CD14-positive monocyte (primary cell): ENCODE results near the gene CCDC82. TPM values are rescaled to one million over a fixed set of nuclear protein-coding genes. Genes with fewer than 3 reads are reported as not detected.
A peak's percentile ranks its signal among the peaks of the same experiment; 100 is the strongest.

Experiments used
- DNase-seq, 3 donors: peaks; one replicate each; pipeline ENCODE4 v3.0.0-alpha.2; 2011 to 2022
- H2AFZ ChIP-seq: 2 replicates; pipeline ENCODE4 v1.6.0; 2012; ENCODE audit warnings: mild to moderate bottlenecking, low read depth, low read length, inconsistent platforms; ENCODE audit not compliant: insufficient read depth, poor library complexity, severe bottlenecking
- H3K27ac ChIP-seq, 2 donors: 1 replicate in 1 of 2; 2 replicates in 1 of 2; pipeline ENCODE4 v1.5.1; 2012 to 2013; ENCODE audit warnings: low read length in 2 of 2, control low read depth in 1 of 2, inconsistent platforms in 1 of 2, low read depth in 1 of 2, mild to moderate bottlenecking in 1 of 2
- H3K27me3 ChIP-seq, 2 donors: one replicate each; pipeline versions ENCODE4 v1.6.0 to v1.6.1; 2011 to 2013; ENCODE audit warnings: low read length in 2 of 2; ENCODE audit not compliant: control insufficient read depth in 2 of 2, insufficient read depth in 2 of 2
- H3K36me3 ChIP-seq, 2 donors: replicated peaks in 1 of 2; 1 replicate in 1 of 2; 2 replicates in 1 of 2; pipeline versions ENCODE4 v1.5.1 to v1.6.1; 2012 to 2013; ENCODE audit warnings: low read length in 2 of 2, control low read depth in 1 of 2, inconsistent platforms in 1 of 2, mild to moderate bottlenecking in 1 of 2; ENCODE audit not compliant: insufficient read depth in 2 of 2, control insufficient read depth in 1 of 2
- H3K4me1 ChIP-seq, 2 donors: 1 replicate in 1 of 2; 2 replicates in 1 of 2; pipeline versions ENCODE4 v1.5.1 to v1.6.1; 2012 to 2013; ENCODE audit warnings: low read length in 2 of 2, control low read depth in 1 of 2, inconsistent platforms in 1 of 2, mild to moderate bottlenecking in 1 of 2, moderate library complexity in 1 of 2; ENCODE audit not compliant: insufficient read depth in 2 of 2, control insufficient read depth in 1 of 2
- H3K4me2 ChIP-seq: replicated peaks from 2 replicates; pipeline ENCODE3; 2012; ENCODE audit warnings: low read length, moderate library complexity, mild to moderate bottlenecking; ENCODE audit not compliant: poor library complexity, severe bottlenecking; ENCODE audit errors: extremely low read depth
- H3K4me3 ChIP-seq, 3 experiments: fragments of 200-600 bp in 1 of 3; sonication (generic) in 1 of 3; replicated peaks in 1 of 3; 1 replicate in 2 of 3; 2 replicates in 1 of 3; pipeline ENCODE4 v1.5.1; 2011 to 2013; ENCODE audit warnings: low read length in 3 of 3, mild to moderate bottlenecking in 3 of 3, control low read depth in 2 of 3, low read depth in 2 of 3, inconsistent platforms in 1 of 3, moderate library complexity in 1 of 3
- H3K79me2 ChIP-seq: 2 replicates; pipeline ENCODE4 v1.6.0; 2012; ENCODE audit warnings: mild to moderate bottlenecking, control low read depth, inconsistent platforms, low read length, moderate library complexity; ENCODE audit not compliant: insufficient read depth
- H3K9ac ChIP-seq: 2 replicates; pipeline ENCODE4 v1.6.0; 2017; ENCODE audit warnings: low read length, mild to moderate bottlenecking; ENCODE audit not compliant: insufficient read depth, poor library complexity, severe bottlenecking
- H3K9me3 ChIP-seq, 2 donors: replicated peaks in 1 of 2; 1 replicate in 1 of 2; 2 replicates in 1 of 2; pipeline versions ENCODE4 v1.5.1 to v1.6.1; 2012 to 2013; ENCODE audit warnings: low read length in 2 of 2, control low read depth in 1 of 2; ENCODE audit not compliant: control insufficient read depth in 1 of 2, insufficient read depth in 1 of 2
- H4K20me1 ChIP-seq: 2 replicates; pipeline ENCODE4 v1.6.0; 2012; ENCODE audit warnings: mild to moderate bottlenecking, low read length, control low read depth, moderate library complexity; ENCODE audit not compliant: insufficient read depth
- H3K27ac Mint-ChIP-seq, 7 donors: one replicate each; pipeline ENCODE4 v1.8.0; 2020; ENCODE audit warnings: mild to moderate bottlenecking in 7 of 7, mixed read lengths in 7 of 7, moderate library complexity in 6 of 7, inconsistent platforms in 2 of 7
- H3K27me3 Mint-ChIP-seq, 3 donors: one replicate each; pipeline ENCODE4 v1.8.0; 2021 to 2022; ENCODE audit warnings: low read depth in 3 of 3, mild to moderate bottlenecking in 3 of 3, mixed read lengths in 3 of 3, moderate library complexity in 3 of 3, inconsistent platforms in 1 of 3
- H3K36me3 Mint-ChIP-seq, 2 donors: one replicate each; pipeline ENCODE4 v1.8.0; 2020; ENCODE audit warnings: mixed read lengths in 2 of 2, inconsistent platforms in 1 of 2, mild to moderate bottlenecking in 1 of 2
- H3K4me1 Mint-ChIP-seq: one replicate; pipeline ENCODE4 v1.8.0; 2020; ENCODE audit warnings: mild to moderate bottlenecking, mixed read lengths
- H3K4me3 Mint-ChIP-seq, 2 donors: one replicate each; pipeline ENCODE4 v1.8.0; 2020; ENCODE audit warnings: mild to moderate bottlenecking in 2 of 2, mixed read lengths in 2 of 2, moderate library complexity in 1 of 2
- H3K9me3 Mint-ChIP-seq, 7 donors: one replicate each; pipeline ENCODE4 v1.8.0; 2020 to 2022; ENCODE audit warnings: mixed read lengths in 7 of 7, mild to moderate bottlenecking in 6 of 7, moderate library complexity in 6 of 7, inconsistent platforms in 2 of 7
- CTCF ChIP-seq: fragments of 200-600 bp; IDR thresholded peaks from one replicate; pipeline ENCODE4 v1.8.0; 2022; ENCODE audit warnings: antibody characterized with exemption, mild to moderate bottlenecking
- WGBS: methylation state at CpG from one replicate; pipeline ENCODE4 v1.1.5; 2013; ENCODE audit warnings: missing lambda C conversion rate; ENCODE audit not compliant: insufficient coverage; 5-methylcytosine and 5-hydroxymethylcytosine counted together
- intact Hi-C, 2 donors: fragments of 100-400 bp; cut with micrococcal nuclease; formaldehyde crosslinking; loops; one replicate each; pipeline versions ENCODE4 v1.15.0 to v1.15.1; 2023
- polyA plus RNA-seq, 3 donors: library from polyadenylated mRNA; depleted of rRNA in 1 of 3; unstranded in 2 of 3; stranded (reverse) in 1 of 3; fragments of 300-500 nt in 2 of 3; fragments of >200 nt in 1 of 3; fragmentation: Illumina TruSeq in 2 of 3; gene quantifications; 1 replicate in 2 of 3; 2 replicates in 1 of 3; pipeline ENCODE4 v1.2.3, GENCODE V29; 2012 to 2021

Gene CCDC82
- polyA plus RNA-seq, 3 donors, result 10.7 to 18.2 (median 12.2) TPM

- H3K27ac Mint-ChIP-seq, result peak overlapping the region; percentile 70 to 95 (median 87)
- Histone ChIP-seq H2AFZ (no peak overlapping the region), H4K20me1 (peaks cover 22% of the 10 kb centered on the region), H3K4me1 (peaks cover 37 to 45% of the 10 kb centered on the region in 2 donors), H3K4me3 (peak overlapping the region in 1 of 3 experiments; percentile 35), H3K36me3 (no peaks in the 10 kb centered on the region), H3K27me3 (no peaks in the 10 kb centered on the region), H3K9ac (no peak overlapping the region), H3K79me2 (peaks cover 13% of the 10 kb centered on the region), H3K4me2 (peak overlapping the region; percentile 55), H3K27ac (peak overlapping the region; percentile 56 to 69), H3K9me3 (no peaks in the 10 kb centered on the region)
- intact Hi-C loops, result loop anchor here in 1 of 2 donors (10.0 kb wide), 1 partner anchor 67 kb away; no protein-coding TSS in a partner anchor
- 23% methylated on average over 3 of the region's 7 CpGs for WGBS
- peak; percentile 37 to 61 (median 46) for DNase-seq
- H3K4me1 Mint-ChIP-seq, result peaks cover 53% of the 10 kb centered on the region
- peak overlapping the region; percentile 8 to 71 for H3K4me3 Mint-ChIP-seq
- peaks cover 0 to 3% (median 0%) of the 10 kb centered on the region in 7 donors for H3K9me3 Mint-ChIP-seq
- H3K36me3 Mint-ChIP-seq, result peaks cover 9 to 20% of the 10 kb centered on the region in 2 donors
- no peak for TF ChIP-seq CTCF
- H3K27me3 Mint-ChIP-seq, result peaks cover 0 to 2% (median 0%) of the 10 kb centered on the region in 3 donors
These were observed 58.0 kb downstream of the CCDC82 start for GRCh38 chr11:96331699-96332116.

- Histone ChIP-seq H4K20me1 (peaks cover 29% of the 10 kb centered on the region), H3K4me3 (no peak overlapping the region), H3K27ac (no peak overlapping the region), H2AFZ (no peak overlapping the region), H3K9ac (no peak overlapping the region), H3K36me3 (no peaks in the 10 kb centered on the region), H3K27me3 (no peaks in the 10 kb centered on the region), H3K4me2 (no peak overlapping the region), H3K4me1 (peaks cover 35 to 41% of the 10 kb centered on the region in 2 donors), H3K79me2 (peaks cover 4% of the 10 kb centered on the region), H3K9me3 (no peaks in the 10 kb centered on the region)
- Mint-ChIP-seq H3K36me3 (peaks cover 9 to 17% of the 10 kb centered on the region in 2 donors), H3K9me3 (peaks cover 0 to under 1% (median 0%) of the 10 kb centered on the region in 7 donors), H3K4me3 (no peak overlapping the region), H3K4me1 (peaks cover 54% of the 10 kb centered on the region), H3K27ac (peak overlapping the region in 5 of 7 donors; percentile 15 to 76 (median 52)), H3K27me3 (peaks cover 0 to 2% (median 0%) of the 10 kb centered on the region in 3 donors)
- no peak for TF ChIP-seq CTCF
- intact Hi-C loops, result loop anchor here in 1 of 2 donors (10.0 kb wide), 1 partner anchor 66 kb away; no protein-coding TSS in a partner anchor
- 89% methylated on average over 3 of the region's 4 CpGs for WGBS
- no peak for DNase-seq
These were observed 59.2 kb downstream of the CCDC82 start for GRCh38 chr11:96330511-96330859.
